Measurements from ENCODE around the gene KDM2B.
A peak's percentile ranks its signal among the peaks of the same experiment; 100 is the strongest.

Gene KDM2B

DNA sequence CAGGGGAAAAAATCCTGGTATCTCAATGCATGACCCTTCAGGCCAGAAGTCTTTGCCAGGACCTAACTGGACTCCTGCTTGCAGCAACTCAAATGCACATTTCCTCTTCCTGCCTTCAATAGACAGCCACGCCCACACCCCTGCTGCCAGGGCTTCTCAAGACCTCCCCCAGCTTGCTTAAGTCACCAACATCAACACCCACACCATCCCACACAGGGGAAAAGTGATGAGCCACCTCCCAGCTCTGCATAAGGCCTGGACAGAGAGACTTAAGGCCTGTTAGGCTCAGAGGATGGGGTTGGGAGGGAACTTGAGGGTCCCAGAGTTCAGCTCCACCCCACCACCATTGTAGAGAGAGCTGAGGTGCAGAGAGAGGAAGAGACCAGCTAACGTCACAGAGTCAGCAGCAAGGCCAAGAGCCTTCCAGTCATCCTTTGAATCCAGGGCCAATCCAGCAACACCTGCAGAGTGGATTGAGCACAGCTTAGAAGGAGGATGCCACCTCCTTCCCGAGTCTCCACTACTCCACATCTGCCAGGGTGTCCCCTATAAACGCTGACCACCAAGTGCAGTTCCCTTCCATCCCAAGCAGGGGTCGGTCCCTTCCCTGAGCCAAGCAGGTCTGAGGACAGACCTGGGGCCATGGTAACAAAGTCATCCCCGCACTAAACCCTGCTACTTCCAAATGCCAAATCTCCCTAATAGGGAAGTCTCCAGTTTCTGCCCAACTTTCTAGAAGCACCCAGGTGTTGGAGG, 50.0 kb downstream of the KDM2B start:
- DNase-seq (ENCODE audit: low read depth): peak; percentile 55

DNA sequence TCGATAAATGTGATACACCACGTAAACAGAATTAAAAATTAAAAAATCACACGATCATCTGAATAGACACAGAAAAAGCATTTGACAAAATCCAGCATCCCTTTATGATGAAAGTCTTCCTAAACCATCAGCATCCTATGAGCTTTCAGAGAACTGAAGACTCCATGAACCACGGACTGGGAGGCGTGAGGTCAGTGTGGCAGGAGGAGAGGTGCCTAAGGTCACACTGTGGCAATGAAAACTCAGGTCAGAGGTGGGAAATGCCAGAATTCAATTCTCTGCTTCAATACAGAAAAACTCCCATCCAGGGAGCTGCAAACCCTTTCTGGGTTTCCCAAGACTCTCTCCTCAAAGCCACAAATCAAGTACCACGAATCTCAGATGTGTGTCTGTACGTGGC, 51.6 kb downstream of the KDM2B start:
- no peak for DNase-seq (ENCODE audit: low read depth)

DNA sequence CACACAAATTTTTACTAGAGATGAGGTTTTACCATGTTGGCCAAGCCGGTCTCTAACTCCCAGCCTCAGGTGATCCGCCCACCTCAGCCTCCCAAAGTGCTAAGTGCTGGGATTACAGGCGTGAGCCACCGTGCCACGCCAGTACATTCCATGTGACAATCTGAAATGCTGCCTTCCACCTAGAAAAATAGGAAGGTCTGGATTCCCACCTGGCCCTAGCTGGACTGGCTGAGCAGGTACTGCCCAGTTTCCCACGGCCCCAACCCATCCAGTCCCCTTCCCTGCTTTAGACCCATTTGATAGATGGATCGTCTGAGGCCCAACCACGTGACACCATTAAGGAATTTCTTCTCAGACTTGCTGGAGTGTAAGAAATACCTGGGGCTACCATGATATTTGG, 55.4 kb downstream of the KDM2B start:
- no peak for DNase-seq (ENCODE audit: low read depth)

GRCh38 chr12:121524196-121524916, 56.5 kb downstream of the KDM2B start:
- DNase-seq (ENCODE audit: low read depth): no peak

DNA sequence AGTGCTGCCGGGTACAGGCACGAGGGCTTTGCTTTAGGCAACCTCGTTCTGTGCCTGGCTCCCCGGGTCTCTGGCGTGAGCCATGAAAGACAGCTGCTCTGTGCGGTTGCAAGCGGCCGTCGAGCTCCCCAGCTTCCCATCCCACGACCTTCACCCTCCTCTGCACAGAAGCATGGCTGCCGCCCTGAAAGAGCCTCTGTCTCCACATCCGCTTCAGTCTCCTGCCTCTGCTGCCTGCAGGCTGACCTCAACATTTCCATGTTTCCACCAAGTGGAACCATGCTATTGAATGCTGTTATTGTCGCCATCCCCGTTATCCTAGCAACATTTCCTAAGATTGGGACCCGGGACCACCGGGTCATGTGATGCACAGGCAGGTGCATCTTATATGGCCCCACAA, 57.1 kb downstream of the KDM2B start:
- DNase-seq (ENCODE audit: low read depth): no peak

DNA sequence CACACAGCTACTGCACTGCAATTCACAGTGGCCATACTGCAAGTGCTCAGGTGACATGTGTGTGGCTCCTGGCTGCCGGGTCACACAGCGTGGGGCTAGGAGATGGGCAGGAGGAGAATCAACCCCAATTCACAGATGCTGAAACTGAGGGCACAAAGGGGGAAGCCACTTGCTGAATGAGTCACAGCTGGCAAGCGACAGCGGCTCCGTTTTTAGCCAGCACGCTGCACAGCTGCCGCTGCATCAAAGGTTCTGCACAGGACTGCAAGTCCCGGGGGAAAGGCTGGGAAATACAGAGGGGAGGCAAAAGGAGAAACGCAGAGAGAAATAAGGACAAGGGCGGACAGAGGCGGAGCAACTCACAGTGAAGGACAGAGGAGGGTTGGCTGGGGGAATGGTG, 57.9 kb downstream of the KDM2B start:
- no peak for DNase-seq (ENCODE audit: low read depth)

DNA sequence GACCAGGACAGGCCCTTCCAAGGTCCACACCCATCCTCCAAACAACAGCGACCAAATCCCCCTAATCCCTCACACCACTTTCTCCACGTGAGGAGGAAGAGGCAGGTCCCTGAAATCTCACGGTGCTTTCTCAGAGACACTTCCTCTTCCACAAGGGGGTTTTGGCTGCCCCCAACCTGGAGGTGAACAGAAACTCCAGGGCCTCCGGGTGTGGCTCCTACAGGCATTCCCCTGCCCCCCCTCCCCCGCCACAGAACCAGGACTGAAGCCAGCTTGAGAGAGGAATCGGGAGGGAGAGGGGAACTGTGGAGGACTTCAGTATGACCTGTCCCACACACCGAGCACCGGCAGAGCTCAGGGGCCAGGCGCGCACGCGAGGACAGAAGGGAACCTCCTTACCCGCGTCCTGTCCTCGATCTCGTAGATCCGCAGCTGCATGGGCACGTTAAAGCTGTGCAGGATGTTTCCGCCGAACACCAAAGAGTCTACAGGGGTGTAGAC, 60.2 kb downstream of the KDM2B start:
- no peak for DNase-seq (ENCODE audit: low read depth)

GRCh38 chr12:121520119-121520518, 60.7 kb downstream of the KDM2B start:
- DNase-seq (ENCODE audit: low read depth): no peak

DNA sequence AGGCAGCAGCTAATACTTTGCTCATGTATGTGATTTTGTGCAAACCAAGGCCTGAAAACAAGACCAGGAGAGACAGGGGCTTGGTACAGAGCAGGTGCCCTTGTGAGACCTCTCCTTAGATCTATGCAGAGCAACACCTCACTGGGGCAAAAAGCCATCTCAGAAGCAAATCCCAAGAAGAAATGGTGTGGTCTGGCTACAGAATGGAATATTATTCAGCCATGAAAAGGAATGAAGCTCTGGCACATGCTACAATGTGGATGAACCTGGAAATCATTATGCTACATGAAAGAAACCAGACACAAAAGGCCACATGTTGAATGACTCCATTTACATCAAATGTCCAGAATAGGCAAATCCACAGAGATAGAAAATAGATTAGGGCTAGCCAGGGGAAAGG, 61.6 kb downstream of the KDM2B start:
- no peak for DNase-seq (ENCODE audit: low read depth)

DNA sequence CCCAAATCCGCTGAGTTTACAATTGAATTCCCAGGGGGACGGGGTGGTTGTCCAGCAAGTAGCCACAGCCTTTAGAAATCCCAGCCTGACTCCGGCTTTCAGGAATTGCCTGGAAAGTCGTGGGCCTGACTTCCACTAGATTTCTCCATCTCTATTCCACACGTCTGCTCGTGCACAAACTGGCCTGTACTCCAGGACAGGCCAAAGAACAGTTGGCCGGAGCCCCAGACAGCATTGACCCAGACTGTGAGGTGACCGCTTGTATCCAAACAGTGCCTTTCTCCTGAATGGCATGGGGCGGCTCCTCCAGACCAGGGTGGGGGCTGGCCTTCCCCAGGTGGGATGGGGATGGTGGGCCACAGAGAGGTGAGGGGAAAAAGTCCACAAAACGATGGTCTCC, 62.2 kb downstream of the KDM2B start:
- DNase-seq (ENCODE audit: low read depth): no peak

- no peak for DNase-seq (ENCODE audit: low read depth)
Measured at GRCh38 chr12:121516437-121517011, 64.3 kb downstream of the KDM2B start.

GRCh38 chr12:121515615-121516014, 65.2 kb downstream of the KDM2B start:
- no peak for DNase-seq (ENCODE audit: low read depth)

DNA sequence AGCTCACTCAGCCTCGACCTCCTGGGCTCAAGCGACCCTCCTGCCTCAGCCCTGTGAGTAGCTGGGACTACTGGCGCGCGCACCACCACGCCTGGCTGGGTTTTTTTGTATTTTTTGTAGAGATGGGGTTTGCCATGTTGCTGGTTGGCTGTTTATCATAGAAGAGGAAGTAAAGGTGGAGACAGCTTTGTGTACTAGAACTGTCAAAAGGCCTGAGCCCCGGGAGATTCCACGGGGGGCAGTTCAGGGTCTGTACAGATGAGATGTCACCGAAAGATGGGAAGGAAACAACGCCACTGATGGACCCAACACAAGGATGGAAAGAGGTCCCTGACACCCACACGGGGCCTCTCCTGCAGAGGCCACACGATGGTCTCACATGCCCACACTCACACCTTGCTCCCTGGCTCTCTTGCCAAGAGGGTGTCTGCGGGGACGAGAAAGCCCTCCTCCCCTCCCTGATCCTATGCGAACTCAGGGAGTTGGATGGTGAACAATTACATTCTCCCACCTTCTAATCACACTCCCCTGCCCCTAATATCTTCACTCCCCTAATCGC, 66.6 kb downstream of the KDM2B start:
- no peak for DNase-seq (ENCODE audit: low read depth)

DNA sequence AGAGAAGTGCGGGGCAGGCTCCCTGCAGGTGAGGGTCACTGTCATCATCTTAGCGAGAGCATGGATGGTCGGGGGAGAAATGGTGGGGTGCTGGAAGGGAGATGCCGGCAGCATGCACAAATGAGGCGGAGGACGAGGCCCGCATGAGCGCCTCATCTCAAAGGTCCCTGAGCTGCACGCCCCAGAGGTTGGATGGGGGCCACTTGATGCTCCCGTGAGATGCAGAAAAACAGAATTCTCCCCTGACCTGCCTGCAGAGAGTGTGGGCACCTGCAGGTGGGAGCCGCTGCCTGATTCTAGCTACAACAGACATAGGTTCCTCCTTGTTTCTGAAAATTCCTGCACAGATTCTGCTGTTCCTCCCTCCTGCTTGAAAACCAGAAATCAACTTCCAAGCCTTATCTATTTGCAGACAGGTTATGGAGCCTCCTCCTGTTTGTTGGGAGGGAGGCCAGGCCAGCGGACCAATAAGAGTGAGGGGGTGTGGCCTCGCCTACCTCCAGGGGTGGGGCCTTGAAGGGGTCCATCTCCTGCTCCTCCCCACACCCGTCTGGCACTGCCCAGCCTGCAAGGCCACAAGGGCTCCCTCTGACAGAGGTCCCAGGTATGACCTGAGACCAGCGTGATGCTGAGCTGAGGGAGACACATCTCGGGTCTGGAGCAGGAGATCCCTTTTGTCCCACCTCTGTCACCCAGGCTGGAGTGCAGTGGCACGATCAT, 67.2 kb downstream of the KDM2B start:
- DNase-seq (ENCODE audit: low read depth): no peak

- no peak for DNase-seq (ENCODE audit: low read depth)
Measured at GRCh38 chr12:121512561-121512960, 68.3 kb downstream of the KDM2B start.

- DNase-seq (ENCODE audit: low read depth): no peak
Measured at GRCh38 chr12:121511916-121512315, 68.9 kb downstream of the KDM2B start.

GRCh38 chr12:121509339-121509738, 71.5 kb downstream of the KDM2B start:
- DNase-seq (ENCODE audit: low read depth): no peak

DNA sequence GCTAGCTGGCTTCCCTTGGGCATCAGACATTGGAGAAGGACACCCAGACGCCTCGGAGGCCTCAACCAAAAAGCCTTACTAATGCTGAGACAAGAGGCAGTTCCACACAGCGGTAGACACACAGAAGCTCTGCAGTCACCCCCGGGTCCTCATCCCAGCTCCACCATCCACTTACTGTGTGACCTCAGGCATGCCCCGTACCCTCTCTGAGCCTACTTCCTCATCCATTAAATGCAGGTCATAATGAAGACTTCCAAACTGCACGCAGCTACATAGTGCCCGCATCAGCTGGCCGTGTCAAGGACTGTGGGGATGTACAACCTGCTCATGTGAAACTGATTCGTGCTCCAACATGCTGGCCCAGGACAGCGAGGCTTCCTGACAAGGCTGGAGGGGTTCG, 72.3 kb downstream of the KDM2B start:
- no peak for DNase-seq (ENCODE audit: low read depth)

GRCh38 chr12:121507984-121508383, 72.8 kb downstream of the KDM2B start:
- no peak for DNase-seq (ENCODE audit: low read depth)

DNA sequence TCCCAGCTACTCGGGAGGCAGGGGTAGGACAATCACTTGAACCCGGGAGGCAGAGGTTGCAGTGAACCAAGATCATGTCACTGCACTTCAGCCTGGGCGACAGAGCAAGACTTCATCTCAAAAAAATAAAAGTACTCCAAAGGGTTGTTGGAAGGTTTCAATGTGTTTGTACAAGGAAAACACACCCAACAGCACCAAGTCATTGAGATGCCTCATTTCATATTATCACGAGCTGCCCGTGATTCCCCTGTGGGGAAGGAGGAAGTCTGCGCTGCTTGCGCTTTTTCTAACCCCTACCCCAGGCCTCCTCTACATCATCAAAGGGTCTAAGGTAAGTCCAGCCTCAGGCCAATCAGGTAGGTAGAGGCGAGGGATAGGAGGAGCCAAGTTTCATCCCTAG, 73.6 kb downstream of the KDM2B start:
- DNase-seq (ENCODE audit: low read depth): no peak

GRCh38 chr12:121505513-121505912, 75.3 kb downstream of the KDM2B start:
- no peak for DNase-seq (ENCODE audit: low read depth)

GRCh38 chr12:121504505-121504904, 76.3 kb downstream of the KDM2B start:
- no peak for DNase-seq (ENCODE audit: low read depth)
